C4-2B (cell line): ENCODE measurements around the gene SRXN1.

ENCODE experiments used
- CTCF ChIP-seq: fragments of 450-650 bp; conservative IDR thresholded peaks from 2 replicates; pipeline ENCODE4 v1.5.1; 2017; ENCODE audit warnings: mild to moderate bottlenecking
- ZFX ChIP-seq: fragments of 450-650 bp; IDR thresholded peaks from 2 replicates; pipeline ENCODE4 v1.6.1; 2017

DNA sequence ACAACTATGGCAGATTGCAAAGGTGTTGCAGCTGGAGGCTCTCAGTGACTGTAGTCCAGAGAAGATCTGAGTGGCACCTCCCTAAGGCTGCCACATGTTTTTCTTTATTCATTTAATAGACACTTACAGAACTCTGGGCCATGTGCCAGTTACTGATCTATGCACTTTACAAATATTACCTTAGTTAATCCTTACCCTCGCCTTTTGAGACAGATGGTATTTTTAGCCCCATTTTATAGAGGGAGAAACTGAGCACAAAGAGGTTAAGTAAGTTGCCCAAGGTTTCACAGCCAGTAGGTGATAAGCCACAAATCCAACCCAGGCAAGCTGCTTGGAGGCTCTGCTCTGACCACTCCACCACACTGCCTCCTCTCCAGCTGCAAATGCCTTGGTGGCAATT lies 29.1 kb upstream of the SRXN1 start:
- TF ChIP-seq CTCF = no peak
- no peak for TF ChIP-seq ZFX
